ENCODE results near the gene MAGIX. TPM values are rescaled to one million over a fixed set of nuclear protein-coding genes. Genes with fewer than 3 reads are reported as not detected.
"Not testable (repeated sequence)": the region's sequence is repeated elsewhere in the genome, so short reads cannot be mapped to it uniquely, and the experiment has no call there.

MAGIX gene
- total RNA-seq, 1 experiment from 2014 or later, result 1.2 TPM

DNA sequence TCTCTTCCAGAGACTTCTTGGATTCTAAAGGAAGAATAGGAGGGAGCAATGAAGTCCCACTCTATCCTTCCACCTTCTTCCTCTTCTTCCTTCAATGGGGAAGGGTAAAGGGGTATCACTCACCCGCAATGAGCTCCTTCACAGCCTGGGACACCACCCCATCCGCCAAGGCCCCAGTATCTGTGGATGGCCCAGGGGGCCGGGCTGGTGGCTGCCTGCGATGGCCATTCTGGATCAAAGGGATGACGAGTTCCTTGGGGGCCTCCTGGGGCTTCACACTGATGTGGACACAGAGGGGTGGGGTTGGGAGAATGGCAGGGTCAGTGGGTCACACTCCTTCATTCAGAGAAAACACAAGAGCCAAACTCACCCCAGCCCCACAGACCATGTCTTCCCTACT is 40.1 kb upstream of the MAGIX start (continued):
- TF ChIP-seq, protein P1, sequence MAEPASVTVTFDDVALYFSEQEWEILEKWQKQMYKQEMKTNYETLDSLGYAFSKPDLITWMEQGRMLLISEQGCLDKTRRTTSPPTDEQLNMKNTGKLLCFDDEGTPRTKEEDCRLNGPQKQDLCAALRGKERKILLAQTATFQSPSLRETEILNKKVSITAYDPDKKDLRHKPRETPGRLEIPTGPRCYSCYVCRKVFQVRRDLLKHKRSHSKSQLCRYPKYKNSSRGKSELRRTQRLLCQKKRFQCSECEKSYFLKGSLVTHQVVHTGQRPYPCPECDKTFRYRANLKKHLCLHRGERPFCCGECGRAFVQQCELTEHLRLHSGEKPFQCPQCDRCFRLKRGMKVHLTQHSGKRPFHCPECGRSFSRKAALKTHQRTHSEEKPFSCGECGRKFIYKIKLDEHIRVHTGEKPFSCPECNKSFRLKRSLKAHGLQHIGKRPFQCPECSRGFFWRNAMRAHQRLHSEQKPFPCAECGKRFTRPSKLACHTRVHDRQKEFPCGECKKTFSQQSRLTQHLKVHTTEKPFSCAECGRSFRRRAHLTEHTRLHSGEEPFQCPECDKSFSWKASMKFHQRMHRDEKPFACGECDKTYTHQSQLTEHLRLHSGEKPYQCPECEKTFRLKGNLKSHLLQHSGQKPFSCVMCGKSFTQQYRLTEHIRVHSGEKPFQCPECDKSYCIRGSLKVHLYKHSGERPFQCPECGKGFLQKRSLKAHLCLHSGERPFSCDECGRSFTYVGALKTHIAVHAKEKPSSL (CRISPR knock-in tag; conservative IDR thresholded peaks at IDR 0.05), result no peak
- TF ChIP-seq SP1 (CRISPR knock-in tag; conservative IDR thresholded peaks at IDR 0.05) (no peak), NFATC4 (CRISPR knock-in tag; IDR thresholded peaks at IDR 0.05) (no peak), NFYB (CRISPR knock-in tag; conservative IDR thresholded peaks at IDR 0.05; ENCODE audit: low read depth) (no peak)
- TF ChIP-seq, protein P2, sequence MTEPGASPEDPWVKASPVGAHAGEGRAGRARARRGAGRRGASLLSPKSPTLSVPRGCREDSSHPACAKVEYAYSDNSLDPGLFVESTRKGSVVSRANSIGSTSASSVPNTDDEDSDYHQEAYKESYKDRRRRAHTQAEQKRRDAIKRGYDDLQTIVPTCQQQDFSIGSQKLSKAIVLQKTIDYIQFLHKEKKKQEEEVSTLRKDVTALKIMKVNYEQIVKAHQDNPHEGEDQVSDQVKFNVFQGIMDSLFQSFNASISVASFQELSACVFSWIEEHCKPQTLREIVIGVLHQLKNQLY (CRISPR knock-in tag; IDR thresholded peaks at IDR 0.05), result no peak

DNA sequence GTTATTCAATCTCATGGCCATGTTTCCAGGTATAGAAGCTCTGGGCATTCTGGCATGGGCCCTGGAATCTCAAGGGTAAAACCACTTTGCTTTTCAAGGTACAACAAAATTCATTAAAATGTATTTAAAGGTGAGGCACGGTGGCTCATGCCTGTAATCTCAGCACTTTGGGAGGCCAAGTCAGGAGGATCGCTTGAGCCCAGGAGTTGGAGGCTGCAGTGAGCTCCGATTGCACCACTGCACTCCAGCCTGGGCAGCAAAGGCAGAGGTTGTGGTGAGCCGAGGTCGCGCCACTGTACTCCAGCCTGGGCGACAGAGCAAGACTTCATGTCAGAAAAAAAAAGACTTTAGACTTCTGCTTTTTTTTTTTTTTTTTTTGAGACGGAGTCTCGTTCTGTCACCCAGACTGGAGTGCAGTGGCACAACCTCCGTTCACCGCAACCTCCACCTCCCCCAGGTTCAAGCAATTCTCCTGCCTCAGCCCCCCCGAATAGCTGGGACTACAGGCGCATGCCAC is 34.8 kb upstream of the MAGIX start:
- H3K27ac Mint-ChIP-seq; H3K4me1 Mint-ChIP-seq; H3K4me3 Mint-ChIP-seq; H3K36me3 Mint-ChIP-seq; DNase-seq (ENCODE audit: low spot score); H3K27me3 Mint-ChIP-seq (ENCODE audit: low read depth); ATAC-seq; H3K9me3 Mint-ChIP-seq: not testable (repeated sequence)
- ChIA-PET POLR2A (interaction anchor here (0.6 kb wide), 1 partner anchor 50 kb away, joined by 3 read pairs; no protein-coding TSS in a partner anchor), CTCF (interaction anchor here (0.6 kb wide), 2 partner anchors 236 to 1386 kb away, joined by 3 to 4 read pairs; no protein-coding TSS in a partner anchor)

DNA sequence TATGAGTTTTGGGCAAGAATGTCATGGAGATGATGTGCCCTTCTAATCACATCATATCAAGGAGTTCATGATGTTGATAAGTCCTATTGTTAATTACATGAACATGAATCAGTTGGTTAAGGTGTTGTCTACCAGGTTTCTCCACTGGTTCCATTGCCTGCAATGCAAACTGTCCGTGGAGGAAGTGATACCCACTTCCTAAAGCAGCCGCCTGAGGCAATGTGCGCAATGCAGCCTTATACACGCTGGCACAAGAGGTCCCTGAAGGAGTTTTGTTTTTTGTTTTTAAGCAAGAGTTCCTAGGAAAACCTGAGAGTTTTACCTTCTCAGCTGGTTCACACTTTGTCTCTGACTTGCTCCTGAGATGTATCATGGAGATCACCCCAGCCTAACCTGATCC is 33.1 kb upstream of the MAGIX start:
- Mint-ChIP-seq H3K4me1 (no peaks in the 10 kb centered on the region), H3K27ac (no peak overlapping the region), H3K9me3 (no peaks in the 10 kb centered on the region), H3K27me3 (ENCODE audit: low read depth) (0 out of 2 replicates have a peak, but pooled peaks cover 2% of the 10 kb centered on the region), H3K36me3 (no peaks in the 10 kb centered on the region), H3K4me3 (no peak overlapping the region)
- CTCF ChIA-PET, result no interaction called here
- no peak for DNase-seq (ENCODE audit: low spot score)
- no peak for ATAC-seq
- POLR2A ChIA-PET, result no interaction called here
- TF ChIP-seq, protein P3, sequence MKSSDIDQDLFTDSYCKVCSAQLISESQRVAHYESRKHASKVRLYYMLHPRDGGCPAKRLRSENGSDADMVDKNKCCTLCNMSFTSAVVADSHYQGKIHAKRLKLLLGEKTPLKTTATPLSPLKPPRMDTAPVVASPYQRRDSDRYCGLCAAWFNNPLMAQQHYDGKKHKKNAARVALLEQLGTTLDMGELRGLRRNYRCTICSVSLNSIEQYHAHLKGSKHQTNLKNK (CRISPR knock-in tag; IDR thresholded peaks at IDR 0.05), result no peak
- no peak for TF ChIP-seq SMAD4 (CRISPR knock-in tag; IDR thresholded peaks at IDR 0.05)
- TF ChIP-seq ZNF396 (CRISPR knock-in tag; IDR thresholded peaks at IDR 0.05; ENCODE audit: borderline replicate concordance), result no peak
- TF ChIP-seq, protein P4, sequence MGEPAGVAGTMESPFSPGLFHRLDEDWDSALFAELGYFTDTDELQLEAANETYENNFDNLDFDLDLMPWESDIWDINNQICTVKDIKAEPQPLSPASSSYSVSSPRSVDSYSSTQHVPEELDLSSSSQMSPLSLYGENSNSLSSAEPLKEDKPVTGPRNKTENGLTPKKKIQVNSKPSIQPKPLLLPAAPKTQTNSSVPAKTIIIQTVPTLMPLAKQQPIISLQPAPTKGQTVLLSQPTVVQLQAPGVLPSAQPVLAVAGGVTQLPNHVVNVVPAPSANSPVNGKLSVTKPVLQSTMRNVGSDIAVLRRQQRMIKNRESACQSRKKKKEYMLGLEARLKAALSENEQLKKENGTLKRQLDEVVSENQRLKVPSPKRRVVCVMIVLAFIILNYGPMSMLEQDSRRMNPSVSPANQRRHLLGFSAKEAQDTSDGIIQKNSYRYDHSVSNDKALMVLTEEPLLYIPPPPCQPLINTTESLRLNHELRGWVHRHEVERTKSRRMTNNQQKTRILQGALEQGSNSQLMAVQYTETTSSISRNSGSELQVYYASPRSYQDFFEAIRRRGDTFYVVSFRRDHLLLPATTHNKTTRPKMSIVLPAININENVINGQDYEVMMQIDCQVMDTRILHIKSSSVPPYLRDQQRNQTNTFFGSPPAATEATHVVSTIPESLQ (CRISPR knock-in tag; IDR thresholded peaks at IDR 0.05), result no peak
- TF ChIP-seq, protein P5, sequence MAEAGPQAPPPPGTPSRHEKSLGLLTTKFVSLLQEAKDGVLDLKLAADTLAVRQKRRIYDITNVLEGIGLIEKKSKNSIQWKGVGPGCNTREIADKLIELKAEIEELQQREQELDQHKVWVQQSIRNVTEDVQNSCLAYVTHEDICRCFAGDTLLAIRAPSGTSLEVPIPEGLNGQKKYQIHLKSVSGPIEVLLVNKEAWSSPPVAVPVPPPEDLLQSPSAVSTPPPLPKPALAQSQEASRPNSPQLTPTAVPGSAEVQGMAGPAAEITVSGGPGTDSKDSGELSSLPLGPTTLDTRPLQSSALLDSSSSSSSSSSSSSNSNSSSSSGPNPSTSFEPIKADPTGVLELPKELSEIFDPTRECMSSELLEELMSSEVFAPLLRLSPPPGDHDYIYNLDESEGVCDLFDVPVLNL (CRISPR knock-in tag; IDR thresholded peaks at IDR 0.05; ENCODE audit: borderline replicate concordance, low read depth), result no peak
- TF ChIP-seq TCF7 (CRISPR knock-in tag; IDR thresholded peaks at IDR 0.05; ENCODE audit: low read depth), result no peak
- TF ChIP-seq ELF4 (CRISPR knock-in tag; IDR thresholded peaks at IDR 0.05; ENCODE audit: low read depth), result no peak
- no peak for TF ChIP-seq RELA (CRISPR knock-in tag; IDR thresholded peaks at IDR 0.05; ENCODE audit: borderline replicate concordance)
- TF ChIP-seq, protein P6, sequence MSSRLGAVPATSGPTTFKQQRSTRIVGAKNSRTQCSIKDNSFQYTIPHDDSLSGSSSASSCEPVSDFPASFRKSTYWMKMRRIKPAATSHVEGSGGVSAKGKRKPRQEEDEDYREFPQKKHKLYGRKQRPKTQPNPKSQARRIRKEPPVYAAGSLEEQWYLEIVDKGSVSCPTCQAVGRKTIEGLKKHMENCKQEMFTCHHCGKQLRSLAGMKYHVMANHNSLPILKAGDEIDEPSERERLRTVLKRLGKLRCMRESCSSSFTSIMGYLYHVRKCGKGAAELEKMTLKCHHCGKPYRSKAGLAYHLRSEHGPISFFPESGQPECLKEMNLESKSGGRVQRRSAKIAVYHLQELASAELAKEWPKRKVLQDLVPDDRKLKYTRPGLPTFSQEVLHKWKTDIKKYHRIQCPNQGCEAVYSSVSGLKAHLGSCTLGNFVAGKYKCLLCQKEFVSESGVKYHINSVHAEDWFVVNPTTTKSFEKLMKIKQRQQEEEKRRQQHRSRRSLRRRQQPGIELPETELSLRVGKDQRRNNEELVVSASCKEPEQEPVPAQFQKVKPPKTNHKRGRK (CRISPR knock-in tag; IDR thresholded peaks at IDR 0.05; ENCODE audit: borderline replicate concordance), result no peak
- TF ChIP-seq FOXJ3 (CRISPR knock-in tag; IDR thresholded peaks at IDR 0.05; ENCODE audit: borderline replicate concordance), result no peak
- TF ChIP-seq IRF2 (CRISPR knock-in tag; IDR thresholded peaks at IDR 0.05; ENCODE audit: borderline replicate concordance, low read depth), result no peak
- no peak for TF ChIP-seq TEAD1 (CRISPR knock-in tag; IDR thresholded peaks at IDR 0.05)
- TF ChIP-seq NFE2L1 (CRISPR knock-in tag; IDR thresholded peaks at IDR 0.05), result no peak
- TF ChIP-seq, protein P7, sequence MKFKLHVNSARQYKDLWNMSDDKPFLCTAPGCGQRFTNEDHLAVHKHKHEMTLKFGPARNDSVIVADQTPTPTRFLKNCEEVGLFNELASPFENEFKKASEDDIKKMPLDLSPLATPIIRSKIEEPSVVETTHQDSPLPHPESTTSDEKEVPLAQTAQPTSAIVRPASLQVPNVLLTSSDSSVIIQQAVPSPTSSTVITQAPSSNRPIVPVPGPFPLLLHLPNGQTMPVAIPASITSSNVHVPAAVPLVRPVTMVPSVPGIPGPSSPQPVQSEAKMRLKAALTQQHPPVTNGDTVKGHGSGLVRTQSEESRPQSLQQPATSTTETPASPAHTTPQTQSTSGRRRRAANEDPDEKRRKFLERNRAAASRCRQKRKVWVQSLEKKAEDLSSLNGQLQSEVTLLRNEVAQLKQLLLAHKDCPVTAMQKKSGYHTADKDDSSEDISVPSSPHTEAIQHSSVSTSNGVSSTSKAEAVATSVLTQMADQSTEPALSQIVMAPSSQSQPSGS (CRISPR knock-in tag; IDR thresholded peaks at IDR 0.05; ENCODE audit: borderline replicate concordance, low read depth), result no peak
- TF ChIP-seq NFATC4 (CRISPR knock-in tag; IDR thresholded peaks at IDR 0.05), result no peak
- TF ChIP-seq, protein P8, sequence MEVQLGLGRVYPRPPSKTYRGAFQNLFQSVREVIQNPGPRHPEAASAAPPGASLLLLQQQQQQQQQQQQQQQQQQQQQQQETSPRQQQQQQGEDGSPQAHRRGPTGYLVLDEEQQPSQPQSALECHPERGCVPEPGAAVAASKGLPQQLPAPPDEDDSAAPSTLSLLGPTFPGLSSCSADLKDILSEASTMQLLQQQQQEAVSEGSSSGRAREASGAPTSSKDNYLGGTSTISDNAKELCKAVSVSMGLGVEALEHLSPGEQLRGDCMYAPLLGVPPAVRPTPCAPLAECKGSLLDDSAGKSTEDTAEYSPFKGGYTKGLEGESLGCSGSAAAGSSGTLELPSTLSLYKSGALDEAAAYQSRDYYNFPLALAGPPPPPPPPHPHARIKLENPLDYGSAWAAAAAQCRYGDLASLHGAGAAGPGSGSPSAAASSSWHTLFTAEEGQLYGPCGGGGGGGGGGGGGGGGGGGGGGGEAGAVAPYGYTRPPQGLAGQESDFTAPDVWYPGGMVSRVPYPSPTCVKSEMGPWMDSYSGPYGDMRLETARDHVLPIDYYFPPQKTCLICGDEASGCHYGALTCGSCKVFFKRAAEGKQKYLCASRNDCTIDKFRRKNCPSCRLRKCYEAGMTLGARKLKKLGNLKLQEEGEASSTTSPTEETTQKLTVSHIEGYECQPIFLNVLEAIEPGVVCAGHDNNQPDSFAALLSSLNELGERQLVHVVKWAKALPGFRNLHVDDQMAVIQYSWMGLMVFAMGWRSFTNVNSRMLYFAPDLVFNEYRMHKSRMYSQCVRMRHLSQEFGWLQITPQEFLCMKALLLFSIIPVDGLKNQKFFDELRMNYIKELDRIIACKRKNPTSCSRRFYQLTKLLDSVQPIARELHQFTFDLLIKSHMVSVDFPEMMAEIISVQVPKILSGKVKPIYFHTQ (CRISPR knock-in tag; IDR thresholded peaks at IDR 0.05), result no peak
